LNCaP clone FGC (cell line): Measurements from ENCODE around the gene JAK3.
"Not testable (repeated sequence)": the region's sequence is repeated elsewhere in the genome, so short reads cannot be mapped to it uniquely, and the experiment has no call there.

Source experiments
- DNase-seq: peaks from one replicate; pipeline ENCODE4 v3.0.0-alpha.2; 2011; ENCODE audit warnings: low read depth
- H3K4me3 ChIP-seq: 2 replicates; pipeline ENCODE4 v1.5.1; 2011; ENCODE audit warnings: mild to moderate bottlenecking, low read depth, low read length, control low read depth
- CTCF ChIP-seq: IDR thresholded peaks from 2 replicates; pipeline ENCODE4 v1.5.1; 2012; ENCODE audit warnings: mild to moderate bottlenecking; ENCODE audit not compliant: control insufficient read depth, insufficient read depth; ENCODE audit errors: extremely low read depth

The JAK3 gene

GRCh38 chr19:17780781-17781180 lies 67.0 kb downstream of the JAK3 start:
- H3K4me3 ChIP-seq, result no peak overlapping the region
- TF ChIP-seq CTCF, result no peak
- DNase-seq, result no peak

- no peak overlapping the region for H3K4me3 ChIP-seq
- TF ChIP-seq CTCF, result no peak
- no peak for DNase-seq
Measured at GRCh38 chr19:17778968-17779929, 68.5 kb downstream of the JAK3 start.

GRCh38 chr19:17778251-17778967 lies 69.4 kb downstream of the JAK3 start:
- no peak for DNase-seq
- TF ChIP-seq CTCF, result no peak
- no peak overlapping the region for H3K4me3 ChIP-seq

- H3K4me3 ChIP-seq, DNase-seq: not testable (repeated sequence)
Measured at GRCh38 chr19:17777840-17778239, 69.9 kb downstream of the JAK3 start.

- no peak for TF ChIP-seq CTCF
- H3K4me3 ChIP-seq, result no peak overlapping the region
- DNase-seq, result no peak
Measured at GRCh38 chr19:17775991-17776803, 71.6 kb downstream of the JAK3 start.

- no peak for DNase-seq
- H3K4me3 ChIP-seq, result no peak overlapping the region
- TF ChIP-seq CTCF, result peak; percentile 76
Measured at GRCh38 chr19:17775245-17775927, 72.4 kb downstream of the JAK3 start.
